Nephron (organoid): ENCODE data around the gene R3HDML.

ENCODE experiments used
- H3K27ac Mint-ChIP-seq, 3 experiments: 2 replicates each; pipeline ENCODE4 v1.8.0; 2020; ENCODE audit warnings: mixed read lengths in 3 of 3, mild to moderate bottlenecking in 2 of 3, moderate library complexity in 1 of 3
- H3K27me3 Mint-ChIP-seq: 2 replicates; pipeline ENCODE4 v1.8.0; 2021; ENCODE audit warnings: low read depth, mild to moderate bottlenecking, moderate library complexity, mixed read lengths
- H3K36me3 Mint-ChIP-seq: 2 replicates; pipeline ENCODE4 v1.8.0; 2020; ENCODE audit warnings: low read depth, mixed read lengths
- H3K4me1 Mint-ChIP-seq: 2 replicates; pipeline ENCODE4 v1.8.0; 2020; ENCODE audit warnings: mixed read lengths
- H3K4me3 Mint-ChIP-seq, 3 experiments: 2 replicates each; pipeline ENCODE4 v1.8.0; 2020; ENCODE audit warnings: mild to moderate bottlenecking in 3 of 3, mixed read lengths in 3 of 3, moderate library complexity in 2 of 3
- H3K9me3 Mint-ChIP-seq: 2 replicates; pipeline ENCODE4 v1.8.0; 2020; ENCODE audit warnings: mixed read lengths
- CTCF ChIP-seq, 3 experiments: fragments of 200-600 bp; sonication (generic); IDR thresholded peaks; one replicate each; pipeline ENCODE4 v1.5.0; 2021; ENCODE audit warnings: antibody characterized with exemption in 3 of 3; ENCODE audit not compliant: unreplicated experiment in 3 of 3

R3HDML gene

GRCh38 chr20:44360221-44360620, 23.4 kb downstream of the R3HDML start:
- Mint-ChIP-seq H3K36me3 (no peaks in the 10 kb centered on the region), H3K4me1 (peaks cover 10% of the 10 kb centered on the region), H3K27ac (no peak overlapping the region), H3K9me3 (no peaks in the 10 kb centered on the region), H3K4me3 (no peak overlapping the region), H3K27me3 (peaks cover 9% of the 10 kb centered on the region)
- TF ChIP-seq CTCF (IDR thresholded peaks at IDR 0.05; ENCODE audit: unreplicated experiment in 3 of 3): no peak

GRCh38 chr20:44361021-44361420, 24.2 kb downstream of the R3HDML start:
- TF ChIP-seq CTCF (IDR thresholded peaks at IDR 0.05; ENCODE audit: unreplicated experiment in 3 of 3): no peak
- Mint-ChIP-seq H3K9me3 (no peaks in the 10 kb centered on the region), H3K27me3 (peaks cover 9% of the 10 kb centered on the region), H3K27ac (no peak overlapping the region), H3K36me3 (no peaks in the 10 kb centered on the region), H3K4me3 (no peak overlapping the region), H3K4me1 (peaks cover 10% of the 10 kb centered on the region)

- no peaks in the 10 kb centered on the region for H3K9me3 Mint-ChIP-seq
- H3K36me3 Mint-ChIP-seq: no peaks in the 10 kb centered on the region
- H3K4me1 Mint-ChIP-seq: peaks cover 2% of the 10 kb centered on the region
- no peak overlapping the region for H3K4me3 Mint-ChIP-seq
- peaks cover 9% of the 10 kb centered on the region for H3K27me3 Mint-ChIP-seq
- H3K27ac Mint-ChIP-seq: no peak overlapping the region
- no peak for TF ChIP-seq CTCF (IDR thresholded peaks at IDR 0.05; ENCODE audit: unreplicated experiment in 3 of 3)
These were observed 25.7 kb downstream of the R3HDML start for GRCh38 chr20:44362466-44362940.

- no peak for TF ChIP-seq CTCF (IDR thresholded peaks at IDR 0.05; ENCODE audit: unreplicated experiment in 3 of 3)
- Mint-ChIP-seq H3K4me1 (no peaks in the 10 kb centered on the region), H3K27me3 (peaks cover 9% of the 10 kb centered on the region), H3K4me3 (no peak overlapping the region), H3K27ac (no peak overlapping the region), H3K36me3 (no peaks in the 10 kb centered on the region), H3K9me3 (no peaks in the 10 kb centered on the region)
These were observed 27.2 kb downstream of the R3HDML start for GRCh38 chr20:44364068-44364467.

GRCh38 chr20:44364780-44365179, 27.9 kb downstream of the R3HDML start:
- H3K27ac Mint-ChIP-seq: no peak overlapping the region

More at GRCh38 chr20:44364780-44365179, 27.9 kb downstream of the R3HDML start:
- no peaks in the 10 kb centered on the region for H3K9me3 Mint-ChIP-seq
- H3K4me1 Mint-ChIP-seq: no peaks in the 10 kb centered on the region
- H3K27me3 Mint-ChIP-seq: peaks cover 9% of the 10 kb centered on the region
- no peak for TF ChIP-seq CTCF (IDR thresholded peaks at IDR 0.05; ENCODE audit: unreplicated experiment in 3 of 3)
- no peak overlapping the region for H3K4me3 Mint-ChIP-seq
- no peaks in the 10 kb centered on the region for H3K36me3 Mint-ChIP-seq
